GM12878 (cell line): ENCODE results near the gene EIF4EBP2. TPM values are rescaled to one million over a fixed set of nuclear protein-coding genes. Genes with fewer than 3 reads are reported as not detected.

ENCODE experiments used
- CBX5 ChIP-seq: sonication (generic); IDR thresholded peaks from 2 replicates; pipeline ENCODE4 v1.6.1; 2016; ENCODE audit warnings: low read depth, moderate library complexity, mild to moderate bottlenecking, inconsistent platforms
- CTCF ChIP-seq, 3 experiments: IDR thresholded peaks in 2 of 3; conservative IDR thresholded peaks in 1 of 3; 2 replicates each; pipeline ENCODE4 v1.5.1; 2011; ENCODE audit warnings: low read depth in 3 of 3, low read length in 3 of 3, mild to moderate bottlenecking in 3 of 3, control low read depth in 2 of 3, moderate library complexity in 2 of 3, inconsistent platforms in 1 of 3, mixed read lengths in 1 of 3; ENCODE audit not compliant: control insufficient read depth in 2 of 3, insufficient read depth in 1 of 3; ENCODE audit errors: extremely low read depth in 1 of 3
- E2F4 ChIP-seq: IDR thresholded peaks from 2 replicates; pipeline ENCODE4 v1.6.1; 2012; ENCODE audit warnings: low read depth, low read length, improper control_type of control experiment
- E4F1 ChIP-seq: fragments of 450-650 bp; IDR thresholded peaks from 2 replicates; pipeline ENCODE4 v1.6.1; 2018; ENCODE audit warnings: borderline replicate concordance, mild to moderate bottlenecking; ENCODE audit not compliant: partially characterized antibody
- PML ChIP-seq: IDR thresholded peaks from 2 replicates; pipeline ENCODE4 v1.6.1; 2012; ENCODE audit warnings: low read length, inconsistent platforms
- POU2F2 ChIP-seq: IDR thresholded peaks from 3 replicates; pipeline ENCODE4 v1.6.1; 2011; ENCODE audit warnings: low read depth, mild to moderate bottlenecking, low read length, borderline replicate concordance
- RELA ChIP-seq: fragments of 450-650 bp; IDR thresholded peaks from 2 replicates; pipeline ENCODE4 v1.8.0; 2014; ENCODE audit warnings: borderline replicate concordance; ENCODE audit not compliant: partially characterized antibody
- polyA plus RNA-seq, 11 experiments: library from polyadenylated mRNA; depleted of rRNA in 4 of 11; unstranded in 6 of 11; stranded (reverse) in 5 of 11; fragments of >200 nt; fragmentation: Nextera tagmentation in 4 of 11; fragmentation: Illumina TruSeq in 1 of 11; extraction: Ambion mirVana in 4 of 11; extraction: Trizol in 1 of 11; gene quantifications; 1 replicate in 1 of 11; 2 replicates in 10 of 11; pipeline versions ENCODE4 v1.2.1 to v1.2.3, GENCODE V29; 2011 to 2016; ENCODE audit warnings: inconsistent platforms in 2 of 11, missing spikeins in 2 of 11, low read depth in 1 of 11
- total RNA-seq, 4 experiments: library from RNA; depleted of rRNA in 3 of 4; stranded (reverse); fragments of >200 nt in 3 of 4; fragmentation: Illumina TruSeq in 1 of 4; extraction: Trizol in 1 of 4; gene quantifications; 2 replicates each; pipeline versions ENCODE4 v1.2.1 to v1.2.3, GENCODE V29; 2013 to 2021

EIF4EBP2 gene
- total and polyA plus RNA-seq, 10 of the 15 experiments (the other 5 are each of a cell fraction or from before 2014, with no cell fraction given): 14.4 to 51.3 (median 28.9) TPM

GRCh38 chr10:70445718-70446657, 42.0 kb downstream of the EIF4EBP2 start (continued):
- no peak for TF ChIP-seq CTCF (IDR thresholded peaks at IDR 0.05 in 2 of 3, conservative IDR thresholded peaks at IDR 0.05 in 1 of 3; ENCODE audit: control insufficient read depth in 2 of 3, extremely low read depth in 1 of 3, insufficient read depth in 1 of 3, low read depth in 3 of 3, low read length in 3 of 3)
- no peak for TF ChIP-seq E4F1
- no peak for TF ChIP-seq CBX5
- no peak for TF ChIP-seq RELA
- no peak for TF ChIP-seq PML
- TF ChIP-seq E2F4: no peak
- TF ChIP-seq POU2F2: no peak
